Adrenal gland (tissue), 12 donors: Measurements from ENCODE around the gene TRAF3. TPM values are rescaled to one million over a fixed set of nuclear protein-coding genes. Genes with fewer than 3 reads are reported as not detected.

Experiments
- DNase-seq, 7 donors: peaks; one replicate each; pipeline ENCODE4 v3.0.0-alpha.2; 2019 to 2020
- H3K27ac ChIP-seq, 5 donors: fragments of 200-600 bp; sonication (generic) in 4 of 5; 1 replicate in 3 of 5; 2 replicates in 2 of 5; pipeline versions ENCODE4 v1.5.1 to v1.8.0; 2016 to 2020; ENCODE audit warnings: mild to moderate bottlenecking in 1 of 5
- H3K27me3 ChIP-seq: fragments of 200-600 bp; 2 replicates; pipeline ENCODE4 v1.8.0; 2021
- H3K36me3 ChIP-seq, 2 donors: fragments of 200-600 bp; replicated peaks in 1 of 2; 1 replicate in 1 of 2; 2 replicates in 1 of 2; pipeline versions ENCODE4 v1.5.1 to v1.8.0; 2018 to 2022
- H3K4me1 ChIP-seq, 2 donors: fragments of 200-600 bp; replicated peaks in 1 of 2; 1 replicate in 1 of 2; 2 replicates in 1 of 2; pipeline versions ENCODE4 v1.5.1 to v1.8.0; 2018 to 2021
- H3K4me3 ChIP-seq, 4 donors: fragments of 200-600 bp; sonication (generic) in 3 of 4; one replicate each; pipeline ENCODE4 v1.5.1; 2016 to 2018
- H3K9me3 ChIP-seq, 3 donors: fragments of 200-600 bp; sonication (generic) in 1 of 3; replicated peaks in 1 of 3; 1 replicate in 2 of 3; 2 replicates in 1 of 3; pipeline versions ENCODE4 v1.5.1 to v1.8.0; 2016 to 2021
- CTCF ChIP-seq, 6 experiments: fragments of 450-650 bp in 4 of 6; fragments of 200-600 bp in 2 of 6; sonication (generic) in 1 of 6; IDR thresholded peaks; 1 replicate in 5 of 6; 2 replicates in 1 of 6; pipeline versions ENCODE4 v1.5.1 to v1.8.0; 2016 to 2021; ENCODE audit warnings: antibody characterized with exemption in 6 of 6, mild to moderate bottlenecking in 2 of 6, moderate library complexity in 1 of 6
- POLR2A ChIP-seq, 2 donors: fragments of 450-650 bp; IDR thresholded peaks; one replicate each; pipeline ENCODE4 v1.6.1; 2017; ENCODE audit warnings: antibody characterized with exemption in 2 of 2, mild to moderate bottlenecking in 2 of 2, moderate library complexity in 1 of 2
- WGBS, 4 donors: extraction: QIAGEN DNeasy Blood & Tissue Kit in 2 of 4; methylation state at CpG; one replicate each; pipeline versions ENCODE4 v1.1.5 to v1.1.7; 2013 to 2017; 5-methylcytosine and 5-hydroxymethylcytosine counted together
- intact Hi-C, 2 donors: fragments of 100-400 bp; cut with DNase I; formaldehyde crosslinking; loops; one replicate each; pipeline versions ENCODE4 v1.14.1 to v1.15.0; 2022 to 2023
- polyA plus RNA-seq, 3 donors: library from polyadenylated mRNA; stranded (reverse); fragments of 200-250 nt in 2 of 3; fragments of 350-450 nt in 1 of 3; fragmentation: Illumina TruSeq in 1 of 3; extraction: RNeasy Lipid Tissue Mini Kit (QIAGEN cat#74804) in 1 of 3; gene quantifications; one replicate each; pipeline ENCODE4 v1.2.3, GENCODE V29; 2013 to 2014
- total RNA-seq, 9 donors: library from RNA; depleted of rRNA in 4 of 9; stranded (reverse); fragments of >200 nt in 4 of 9; fragments of 120-200 nt in 1 of 9; fragmentation: NEBNext Ultra II Directional in 1 of 9; extraction: Animal tissue kit (Norgen Biotek cat#: 25700) in 1 of 9; gene quantifications; one replicate each; pipeline versions ENCODE4 v1.1.0 to v1.2.4, GENCODE V29; 2013 to 2023
- donor health status: healthy with polysubstance abuse.
- donor health status: Bipolar disorder and iron deficiency.
- donor health status: DM: yes; HTN: yes; CAD: no.
- donor health status: DM: no; HTN: no; CAD: no.
- donor health status: DM: no; HTN: no; CAD: no.
- donor health status: DM: yes; HTN: yes; CAD: no.

TRAF3 gene
- total and polyA plus RNA-seq, 12 donors = 3.7 to 14.5 (median 9.8) TPM

- peaks cover 0 to 10% of the 10 kb centered on the region in 2 donors for H3K4me1 ChIP-seq
- H3K36me3 ChIP-seq = no peaks in the 10 kb centered on the region
- H3K27me3 ChIP-seq = no peaks in the 10 kb centered on the region
- intact Hi-C loops = loop anchor here (5.0 kb wide), 4 partner anchors 141 to 226 kb away; partner anchors contain the start of gene TRAF3 (in 1 of the 2)
- 50 to 59% (median 55%) methylated on average over 2 of the region's 2 CpGs for WGBS, 4 donors
- H3K27ac ChIP-seq = no peak overlapping the region
- TF ChIP-seq POLR2A (IDR thresholded peaks at IDR 0.05) (no peak), CTCF (IDR thresholded peaks at IDR 0.05) (no peak)
- DNase-seq = no peak
- no peak overlapping the region for H3K4me3 ChIP-seq
- H3K9me3 ChIP-seq = no peaks in the 10 kb centered on the region
These were observed 141.2 kb downstream of the TRAF3 start for GRCh38 chr14:102918438-102918837.

- peaks cover 0 to 11% of the 10 kb centered on the region in 2 donors for H3K4me1 ChIP-seq
- no peaks in the 10 kb centered on the region for H3K36me3 ChIP-seq
- H3K27ac ChIP-seq = no peak overlapping the region
- intact Hi-C loops = no loop called here
- DNase-seq = no peak
- H3K9me3 ChIP-seq = no peaks in the 10 kb centered on the region
- H3K4me3 ChIP-seq = no peak overlapping the region
- WGBS, 4 donors = 88 to 94% (median 89%) methylated on average over 5 of the region's 5 CpGs
- TF ChIP-seq POLR2A (IDR thresholded peaks at IDR 0.05) (no peak), CTCF (IDR thresholded peaks at IDR 0.05) (no peak)
- peaks cover 3% of the 10 kb centered on the region for H3K27me3 ChIP-seq
These were observed 143.2 kb downstream of the TRAF3 start for GRCh38 chr14:102920273-102920997.

GRCh38 chr14:102920998-102921304 is 143.7 kb downstream of the TRAF3 start:
- no peaks in the 10 kb centered on the region for H3K36me3 ChIP-seq
- H3K4me3 ChIP-seq = no peak overlapping the region
- no peak overlapping the region for H3K27ac ChIP-seq
- DNase-seq = no peak
- TF ChIP-seq CTCF (IDR thresholded peaks at IDR 0.05) (no peak), POLR2A (IDR thresholded peaks at IDR 0.05) (no peak)
- intact Hi-C loops = no loop called here
- no peaks in the 10 kb centered on the region for H3K9me3 ChIP-seq
- WGBS, 4 donors = 95 to 100% (median 96%) methylated on average over 1 of the region's 1 CpG
- peaks cover 3% of the 10 kb centered on the region for H3K27me3 ChIP-seq
- H3K4me1 ChIP-seq = peaks cover 0 to 11% of the 10 kb centered on the region in 2 donors

GRCh38 chr14:102922490-102923200 is 145.4 kb downstream of the TRAF3 start, which contains the start of gene AMN:
AMN (plus strand) TSS chr14:102922663; CDS start chr14:102922689, 26 bp downstream.
- Histone ChIP-seq H3K27me3 (peaks cover 3% of the 10 kb centered on the region), H3K27ac (no peak within 1 kb of the TSS), H3K4me3 (peak within 1 kb of the TSS in 1 of 4 donors; percentile 14), H3K36me3 (no peaks in the 10 kb centered on the region), H3K9me3 (no peaks in the 10 kb centered on the region), H3K4me1 (peaks cover 0 to 11% of the 10 kb centered on the region in 2 donors)
- 11 to 51% (median 22%) methylated on average over 6 to 56 of the region's 56 CpGs for WGBS, 4 donors
- TF ChIP-seq CTCF (IDR thresholded peaks at IDR 0.05) (no peak), POLR2A (IDR thresholded peaks at IDR 0.05) (no peak)
- intact Hi-C loops = no loop called here
- no peak for DNase-seq
